Fibroblast of lung (primary cell): ENCODE data around the gene INPPL1. TPM values are rescaled to one million over a fixed set of nuclear protein-coding genes. Genes with fewer than 3 reads are reported as not detected.

Experiments used
- DNase-seq, 2 donors: peaks; one replicate each; pipeline versions ENCODE4 v3.0.0 to v3.0.0-alpha.2; 2010; ENCODE audit warnings: low read depth in 2 of 2
- H2AFZ ChIP-seq: 2 replicates; pipeline ENCODE4 v1.5.1; 2012; ENCODE audit warnings: low read length, control low read depth, inconsistent platforms
- H3K27ac ChIP-seq: 2 replicates; pipeline ENCODE4 v1.5.1; 2011; ENCODE audit warnings: low read length, control low read depth; ENCODE audit not compliant: insufficient read depth
- H3K27me3 ChIP-seq: 2 replicates; pipeline ENCODE4 v1.5.1; 2011; ENCODE audit warnings: mild to moderate bottlenecking, low read length; ENCODE audit not compliant: control insufficient read depth, insufficient read depth
- H3K36me3 ChIP-seq: 2 replicates; pipeline ENCODE4 v1.5.1; 2011; ENCODE audit warnings: low read length; ENCODE audit not compliant: control insufficient read depth, insufficient read depth
- H3K4me1 ChIP-seq: 2 replicates; pipeline ENCODE4 v1.5.1; 2011; ENCODE audit warnings: low read length; ENCODE audit not compliant: control insufficient read depth, insufficient read depth; ENCODE audit errors: extremely low read depth
- H3K4me2 ChIP-seq: 2 replicates; pipeline ENCODE4 v1.5.1; 2011; ENCODE audit warnings: low read length, control low read depth; ENCODE audit not compliant: insufficient read depth; ENCODE audit errors: extremely low read depth
- H3K4me3 ChIP-seq, 4 experiments: fragments of 200-600 bp in 1 of 4; sonication (generic) in 1 of 4; replicated peaks in 1 of 4; 2 replicates each; pipeline ENCODE4 v1.5.1; 2011 to 2016; ENCODE audit warnings: low read length in 4 of 4, low read depth in 3 of 4, mild to moderate bottlenecking in 3 of 4, control low read depth in 2 of 4, inconsistent platforms in 1 of 4, mixed read lengths in 1 of 4; ENCODE audit not compliant: insufficient read depth in 1 of 4; ENCODE audit errors: control extremely low read depth in 1 of 4
- H3K79me2 ChIP-seq: 2 replicates; pipeline ENCODE4 v1.5.1; 2012; ENCODE audit warnings: mild to moderate bottlenecking, low read length, inconsistent platforms; ENCODE audit not compliant: control insufficient read depth, insufficient read depth
- H3K9ac ChIP-seq: 2 replicates; pipeline ENCODE4 v1.5.1; 2011; ENCODE audit warnings: mild to moderate bottlenecking, low read length, control low read depth; ENCODE audit not compliant: insufficient read depth
- H3K9me3 ChIP-seq: 2 replicates; pipeline ENCODE4 v1.5.1; 2012; ENCODE audit warnings: low read depth, low read length; ENCODE audit not compliant: control insufficient read depth, insufficient read depth
- H4K20me1 ChIP-seq: 2 replicates; pipeline ENCODE4 v1.5.1; 2011; ENCODE audit warnings: low read length; ENCODE audit not compliant: control insufficient read depth, insufficient read depth; ENCODE audit errors: extremely low read depth
- CTCF ChIP-seq, 2 donors: IDR thresholded peaks in 1 of 2; conservative IDR thresholded peaks in 1 of 2; 1 replicate in 1 of 2; 2 replicates in 1 of 2; pipeline ENCODE4 v1.5.1; 2011 to 2012; ENCODE audit warnings: low read length in 2 of 2, control low read depth in 1 of 2, inconsistent platforms in 1 of 2, low read depth in 1 of 2, mild to moderate bottlenecking in 1 of 2
- EZH2 ChIP-seq: IDR thresholded peaks from 2 replicates; pipeline ENCODE4 v1.5.1; 2012; ENCODE audit warnings: low read length, control low read depth, mild to moderate bottlenecking; ENCODE audit errors: missing control alignments
- polyA plus RNA-seq, 2 donors: library from polyadenylated mRNA; depleted of rRNA in 1 of 2; stranded (reverse) in 1 of 2; unstranded in 1 of 2; fragments of >200 nt; gene quantifications; 2 replicates each; pipeline ENCODE4 v1.2.1, GENCODE V29; 2011 to 2012; ENCODE audit warnings: missing spikeins in 1 of 2
- total RNA-seq: library from RNA; depleted of rRNA; stranded (reverse); fragments of >200 nt; gene quantifications from 2 replicates; pipeline ENCODE4 v1.2.1, GENCODE V29; 2014

Gene INPPL1
- total and polyA plus RNA-seq, 2 donors (not counting 1 experiment from before 2014, with no cell fraction given): 60.3 to 102 TPM

DNA sequence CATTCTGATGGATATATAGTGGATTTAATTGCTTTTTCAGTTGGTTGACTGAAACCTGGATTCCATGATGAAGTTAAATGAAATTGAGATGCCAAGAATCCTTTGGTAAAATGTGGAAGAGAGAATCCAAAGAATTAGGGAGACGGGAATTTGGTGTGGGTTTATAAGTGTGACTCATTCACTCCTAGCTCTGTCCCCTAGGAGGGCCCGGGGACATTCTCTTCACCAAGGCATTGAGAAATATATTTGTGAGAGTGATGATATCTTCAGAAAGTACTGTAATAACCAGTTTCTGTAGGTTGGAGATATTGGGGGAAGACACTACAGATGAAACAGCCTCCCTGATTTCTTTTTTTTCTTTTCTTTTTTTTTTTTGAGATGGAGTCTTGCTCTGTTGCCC, 33.0 kb downstream of the INPPL1 start:
- H4K20me1 ChIP-seq: no peaks in the 10 kb centered on the region

GRCh38 chr11:72259490-72259889, 34.9 kb downstream of the INPPL1 start:
- no peak for DNase-seq
- Histone ChIP-seq H3K36me3 (no peaks in the 10 kb centered on the region), H3K4me1 (no peaks in the 10 kb centered on the region), H4K20me1 (no peaks in the 10 kb centered on the region), H2AFZ (no peak overlapping the region), H3K9ac (no peak overlapping the region), H3K27ac (no peak overlapping the region), H3K4me2 (no peak overlapping the region), H3K27me3 (peaks cover 13% of the 10 kb centered on the region), H3K9me3 (no peaks in the 10 kb centered on the region), H3K79me2 (no peaks in the 10 kb centered on the region), H3K4me3 (no peak overlapping the region)
- no peak for TF ChIP-seq EZH2
- TF ChIP-seq CTCF (conservative IDR thresholded peaks at IDR 0.05 in 1 of 2, IDR thresholded peaks at IDR 0.05 in 1 of 2; ENCODE audit: low read depth in 1 of 2, low read length in 2 of 2): no peak

More for the DNA sequence above, 33.0 kb downstream of the INPPL1 start:
- H3K27ac ChIP-seq: no peak overlapping the region
- no peak overlapping the region for H3K4me3 ChIP-seq
- no peak overlapping the region for H2AFZ ChIP-seq
- peak in 1 of 2 donors; percentile 19 for DNase-seq
- TF ChIP-seq EZH2 (no peak), CTCF (conservative IDR thresholded peaks at IDR 0.05 in 1 of 2, IDR thresholded peaks at IDR 0.05 in 1 of 2; ENCODE audit: low read depth in 1 of 2, low read length in 2 of 2) (no peak)
- H3K36me3 ChIP-seq: no peaks in the 10 kb centered on the region
- H3K79me2 ChIP-seq: no peaks in the 10 kb centered on the region
- H3K27me3 ChIP-seq: peaks cover 20% of the 10 kb centered on the region
- H3K9ac ChIP-seq: no peak overlapping the region
- H3K4me2 ChIP-seq: no peak overlapping the region
- H3K4me1 ChIP-seq: no peaks in the 10 kb centered on the region
- no peaks in the 10 kb centered on the region for H3K9me3 ChIP-seq

DNA sequence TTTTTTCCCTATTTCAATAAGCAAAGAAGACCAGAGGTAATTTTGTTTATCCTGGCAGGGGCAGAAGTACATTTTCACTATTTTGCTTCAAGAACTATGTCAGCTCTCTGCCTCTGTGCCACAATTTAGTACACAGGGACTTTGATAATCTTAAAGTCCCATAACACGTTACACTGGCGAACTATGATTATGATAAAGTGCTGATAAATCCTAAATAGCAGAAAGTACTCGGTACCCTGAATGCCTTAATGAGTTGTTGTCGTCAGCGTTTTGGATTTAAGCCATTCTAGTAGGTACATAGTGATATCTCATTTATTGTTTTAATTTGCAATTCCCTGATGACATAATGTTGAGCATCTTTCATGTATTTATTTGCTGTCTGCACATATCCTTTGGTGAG, 36.0 kb downstream of the INPPL1 start:
- no peak for TF ChIP-seq EZH2
- no peak for TF ChIP-seq CTCF (conservative IDR thresholded peaks at IDR 0.05 in 1 of 2, IDR thresholded peaks at IDR 0.05 in 1 of 2; ENCODE audit: low read depth in 1 of 2, low read length in 2 of 2)
- Histone ChIP-seq H3K4me1 (no peaks in the 10 kb centered on the region), H4K20me1 (no peaks in the 10 kb centered on the region), H3K4me3 (no peak overlapping the region), H3K27ac (no peak overlapping the region), H3K4me2 (no peak overlapping the region), H3K27me3 (peaks cover 8% of the 10 kb centered on the region), H2AFZ (no peak overlapping the region), H3K79me2 (no peaks in the 10 kb centered on the region), H3K36me3 (no peaks in the 10 kb centered on the region), H3K9ac (no peak overlapping the region), H3K9me3 (no peaks in the 10 kb centered on the region)
- DNase-seq: no peak
